Measurements from ENCODE around the gene MRPL10. TPM values are rescaled to one million over a fixed set of nuclear protein-coding genes. Genes with fewer than 3 reads are reported as not detected.
"Not testable (repeated sequence)": the region's sequence is repeated elsewhere in the genome, so short reads cannot be mapped to it uniquely, and the experiment has no call there.

Gene MRPL10
- total and polyA plus RNA-seq, 10 of the 15 experiments (the other 5 are each of a cell fraction or from before 2014, with no cell fraction given) = 18.9 to 61.9 (median 47.3) TPM

- TF ChIP-seq SREBF1 (IDR thresholded peaks at IDR 0.05; ENCODE audit: low read length) = no peak
Observed at GRCh38 chr17:47774331-47774730, 57.0 kb downstream of the MRPL10 start (continued).

- H3K79me2 ChIP-seq (ENCODE audit: control insufficient read depth, insufficient read depth, low read length); POLR2A ChIA-PET; BruUV-seq (replicated peaks); ATAC-seq; H4K20me1 ChIP-seq (ENCODE audit: control insufficient read depth, insufficient read depth); intact Hi-C loops (cut with micrococcal nuclease; ENCODE audit: unreplicated experiment); H3K4me3 ChIP-seq; H2AFZ ChIP-seq (ENCODE audit: control insufficient read depth, low read depth, low read length); DNase-seq (ENCODE audit: low read depth, low spot score); H3K27me3 ChIP-seq (replicated peaks in 1 of 2; ENCODE audit: control insufficient read depth in 2 of 2, insufficient read depth in 2 of 2, low read length in 1 of 2); H3K36me3 ChIP-seq (ENCODE audit: control insufficient read depth in 2 of 2, insufficient read depth in 2 of 2, low read length in 1 of 2); H3K27ac ChIP-seq (ENCODE audit: control insufficient read depth, insufficient read depth); H3K9me3 ChIP-seq (replicated peaks; ENCODE audit: control insufficient read depth, insufficient read depth, low read length); in situ Hi-C loops (cut with MboI); FAIRE-seq; H3K9ac ChIP-seq (ENCODE audit: control insufficient read depth, insufficient read depth, low read length); H3K4me1 ChIP-seq (ENCODE audit: control insufficient read depth, insufficient read depth, low read length); H3K4me2 ChIP-seq (ENCODE audit: control insufficient read depth, insufficient read depth): not testable (repeated sequence)
- ChIA-PET CTCF (interaction anchor here (0.7 to 1.3 kb wide), 3 partner anchors 25 to 72 kb away, joined by 3 to 4 read pairs (median 3); no protein-coding TSS in a partner anchor), SMC1A (ENCODE audit: uncharacterized antibody, unreplicated experiment) (interaction anchor here (1.2 kb wide), 1 partner anchor 71 kb away, joined by 3 read pairs; no protein-coding TSS in a partner anchor), RAD21 (ENCODE audit: unreplicated experiment) (interaction anchor here (1.2 to 1.6 kb wide), 2 partner anchors 55 to 74 kb away, joined by 3 read pairs; no protein-coding TSS in a partner anchor)
- 9% methylated on average over 4 of the region's 9 CpGs for WGBS (ENCODE audit: insufficient coverage, insufficient replicate concordance, low lambda C conversion rate, missing lambda C conversion rate)
Observed at GRCh38 chr17:47773649-47774048, 57.7 kb downstream of the MRPL10 start.

Other genes with a start within 250 kb of the MRPL10 start
Only the 7 nearest of the 13 such genes appear.
- 7.9 and 8.4 TPM in 2 replicates for gene TBX21, start 98.3 kb downstream of the MRPL10 start, total RNA-seq (2014; rRNA removed)
- 3.2 and 4.1 TPM in 2 replicates for gene TBX21, start 98.3 kb downstream of the MRPL10 start, total RNA-seq (2014; rRNA removed; fragmentation: Illumina TruSeq; extraction: Trizol)
- 8.3 and 9.5 TPM in 2 replicates for gene TBX21, start 98.3 kb downstream of the MRPL10 start, total RNA-seq (2021)
- gene TBX21, start 98.3 kb downstream of the MRPL10 start, polyA plus RNA-seq (2011; rRNA removed) = 8.6 and 9.6 TPM in 2 replicates
- 4.8 and 6.0 TPM in 2 replicates for gene TBX21, start 98.3 kb downstream of the MRPL10 start, polyA plus RNA-seq (2014; fragmentation: Illumina TruSeq; extraction: Trizol)
- 1 to 10 TPM in 1 of 2 experiments, under 1 TPM in 1; 0.63 to 1.8 TPM for gene TBX21, start 98.3 kb downstream of the MRPL10 start, polyA plus RNA-seq (2014; fragmentation: Nextera tagmentation; extraction: Ambion mirVana)
- 6.0 and 6.3 TPM in 2 replicates for gene TBX21, start 98.3 kb downstream of the MRPL10 start, polyA plus RNA-seq (2014; rRNA removed)
- gene TBX21, start 98.3 kb downstream of the MRPL10 start, polyA plus RNA-seq (2016; fragmentation: Nextera tagmentation; extraction: Ambion mirVana) = 1 to 10 TPM; 1.6 to 1.7 TPM
- 8.4 and 9.9 TPM in 2 replicates for gene OSBPL7, start 9.7 kb downstream of the MRPL10 start, total RNA-seq (2014; rRNA removed)
- 4.0 and 5.7 TPM in 2 replicates for gene OSBPL7, start 9.7 kb downstream of the MRPL10 start, total RNA-seq (2014; rRNA removed; fragmentation: Illumina TruSeq; extraction: Trizol)
- 14.2 and 16.1 TPM in 2 replicates for gene OSBPL7, start 9.7 kb downstream of the MRPL10 start, total RNA-seq (2021)
- 4.7 and 9.9 TPM in 2 replicates for gene OSBPL7, start 9.7 kb downstream of the MRPL10 start, polyA plus RNA-seq (2011; rRNA removed)
- 2.4 and 5.3 TPM in 2 replicates for gene OSBPL7, start 9.7 kb downstream of the MRPL10 start, polyA plus RNA-seq (2014; fragmentation: Illumina TruSeq; extraction: Trizol)
- under 1 TPM; 0.50 to 0.82 TPM for gene OSBPL7, start 9.7 kb downstream of the MRPL10 start, polyA plus RNA-seq (2014; fragmentation: Nextera tagmentation; extraction: Ambion mirVana)
- 14.0 and 18.4 TPM in 2 replicates for gene OSBPL7, start 9.7 kb downstream of the MRPL10 start, polyA plus RNA-seq (2014; rRNA removed)
- 1 to 10 TPM; 6.3 to 7.2 TPM for gene OSBPL7, start 9.7 kb downstream of the MRPL10 start, polyA plus RNA-seq (2016; fragmentation: Nextera tagmentation; extraction: Ambion mirVana)
- 0.16 and 0.23 TPM in 2 replicates for gene LRRC46, start 129 bp upstream of the MRPL10 start, total RNA-seq (2014; rRNA removed)
- gene LRRC46, start 129 bp upstream of the MRPL10 start, total RNA-seq (2014; rRNA removed; fragmentation: Illumina TruSeq; extraction: Trizol) = 0.22 and 0.37 TPM in 2 replicates
- gene LRRC46, start 129 bp upstream of the MRPL10 start, total RNA-seq (2021) = 0.38 and 0.53 TPM in 2 replicates
- 0.35 and 0.39 TPM in 2 replicates for gene LRRC46, start 129 bp upstream of the MRPL10 start, polyA plus RNA-seq (2011; rRNA removed)
- 1.0 and 2.8 TPM in 2 replicates for gene LRRC46, start 129 bp upstream of the MRPL10 start, polyA plus RNA-seq (2014; fragmentation: Illumina TruSeq; extraction: Trizol)
- under 1 TPM in 1 of 2 experiments, not detected in 1; 0.15 TPM for gene LRRC46, start 129 bp upstream of the MRPL10 start, polyA plus RNA-seq (2014; fragmentation: Nextera tagmentation; extraction: Ambion mirVana)
- 0.29 and 0.72 TPM in 2 replicates for gene LRRC46, start 129 bp upstream of the MRPL10 start, polyA plus RNA-seq (2014; rRNA removed)
- 1 to 10 TPM; 1.7 to 1.8 TPM for gene LRRC46, start 129 bp upstream of the MRPL10 start, polyA plus RNA-seq (2016; fragmentation: Nextera tagmentation; extraction: Ambion mirVana)
- 33.3 and 39.3 TPM in 2 replicates for gene SCRN2, start 9.7 kb upstream of the MRPL10 start, total RNA-seq (2014; rRNA removed)
- gene SCRN2, start 9.7 kb upstream of the MRPL10 start, total RNA-seq (2014; rRNA removed; fragmentation: Illumina TruSeq; extraction: Trizol) = 13.5 TPM in 2 replicates
- 28.9 and 30.5 TPM in 2 replicates for gene SCRN2, start 9.7 kb upstream of the MRPL10 start, total RNA-seq (2021)
- 9.7 and 15.4 TPM in 2 replicates for gene SCRN2, start 9.7 kb upstream of the MRPL10 start, polyA plus RNA-seq (2011; rRNA removed)
- gene SCRN2, start 9.7 kb upstream of the MRPL10 start, polyA plus RNA-seq (2014; fragmentation: Illumina TruSeq; extraction: Trizol) = 3.0 and 10.8 TPM in 2 replicates
- gene SCRN2, start 9.7 kb upstream of the MRPL10 start, polyA plus RNA-seq (2014; fragmentation: Nextera tagmentation; extraction: Ambion mirVana) = 1 to 10 TPM in 1 of 2 experiments, under 1 TPM in 1; 0.34 to 1.9 TPM
- gene SCRN2, start 9.7 kb upstream of the MRPL10 start, polyA plus RNA-seq (2014; rRNA removed) = 32.7 and 33.4 TPM in 2 replicates
- gene SCRN2, start 9.7 kb upstream of the MRPL10 start, polyA plus RNA-seq (2016; fragmentation: Nextera tagmentation; extraction: Ambion mirVana) = 10 to 100 TPM; 24.8 to 29.9 TPM
- gene SP6, start 19.6 kb upstream of the MRPL10 start, total RNA-seq (2014; rRNA removed) = not detected in 2 replicates
- gene SP6, start 19.6 kb upstream of the MRPL10 start, total RNA-seq (2014; rRNA removed; fragmentation: Illumina TruSeq; extraction: Trizol) = 0.05 TPM in 1 of 2 replicates, not detected in the other
- 0.05 TPM in 1 of 2 replicates, not detected in the other for gene SP6, start 19.6 kb upstream of the MRPL10 start, total RNA-seq (2021)
- gene SP6, start 19.6 kb upstream of the MRPL10 start, polyA plus RNA-seq (2011; rRNA removed) = 0.03 and 0.05 TPM in 2 replicates
- gene SP6, start 19.6 kb upstream of the MRPL10 start, polyA plus RNA-seq (2014; fragmentation: Illumina TruSeq; extraction: Trizol) = not detected in 2 replicates
- not detected for gene SP6, start 19.6 kb upstream of the MRPL10 start, polyA plus RNA-seq (2014; fragmentation: Nextera tagmentation; extraction: Ambion mirVana)
- gene SP6, start 19.6 kb upstream of the MRPL10 start, polyA plus RNA-seq (2014; rRNA removed) = 0.06 TPM in 1 of 2 replicates, not detected in the other
- gene SP6, start 19.6 kb upstream of the MRPL10 start, polyA plus RNA-seq (2016; fragmentation: Nextera tagmentation; extraction: Ambion mirVana) = under 1 TPM in 1 of 2 experiments, not detected in 1; 0.15 TPM
- gene SP2, start 64.7 kb upstream of the MRPL10 start, total RNA-seq (2014; rRNA removed) = 1.8 and 2.1 TPM in 2 replicates
- 1.6 TPM in 2 replicates for gene SP2, start 64.7 kb upstream of the MRPL10 start, total RNA-seq (2014; rRNA removed; fragmentation: Illumina TruSeq; extraction: Trizol)
- gene SP2, start 64.7 kb upstream of the MRPL10 start, total RNA-seq (2021) = 16.8 and 17.9 TPM in 2 replicates
- gene SP2, start 64.7 kb upstream of the MRPL10 start, polyA plus RNA-seq (2011; rRNA removed) = 1.1 and 2.3 TPM in 2 replicates
- gene SP2, start 64.7 kb upstream of the MRPL10 start, polyA plus RNA-seq (2014; fragmentation: Illumina TruSeq; extraction: Trizol) = 12.9 and 19.1 TPM in 2 replicates
- 1 to 10 TPM; 1.2 to 1.9 TPM for gene SP2, start 64.7 kb upstream of the MRPL10 start, polyA plus RNA-seq (2014; fragmentation: Nextera tagmentation; extraction: Ambion mirVana)
- gene SP2, start 64.7 kb upstream of the MRPL10 start, polyA plus RNA-seq (2014; rRNA removed) = 7.3 and 10.4 TPM in 2 replicates
- 10 to 100 TPM; 17.6 to 18.0 TPM for gene SP2, start 64.7 kb upstream of the MRPL10 start, polyA plus RNA-seq (2016; fragmentation: Nextera tagmentation; extraction: Ambion mirVana)
- 43.4 and 45.9 TPM in 2 replicates for gene PNPO, start 110.0 kb upstream of the MRPL10 start, total RNA-seq (2014; rRNA removed)
- gene PNPO, start 110.0 kb upstream of the MRPL10 start, total RNA-seq (2014; rRNA removed; fragmentation: Illumina TruSeq; extraction: Trizol) = 33.6 and 34.5 TPM in 2 replicates
- 47.9 and 52.6 TPM in 2 replicates for gene PNPO, start 110.0 kb upstream of the MRPL10 start, total RNA-seq (2021)
- 22.1 and 30.1 TPM in 2 replicates for gene PNPO, start 110.0 kb upstream of the MRPL10 start, polyA plus RNA-seq (2011; rRNA removed)
- gene PNPO, start 110.0 kb upstream of the MRPL10 start, polyA plus RNA-seq (2014; fragmentation: Illumina TruSeq; extraction: Trizol) = 40.1 and 41.3 TPM in 2 replicates
- 10 to 100 TPM; 13.9 to 32.3 TPM for gene PNPO, start 110.0 kb upstream of the MRPL10 start, polyA plus RNA-seq (2014; fragmentation: Nextera tagmentation; extraction: Ambion mirVana)
- 32.9 and 34.1 TPM in 2 replicates for gene PNPO, start 110.0 kb upstream of the MRPL10 start, polyA plus RNA-seq (2014; rRNA removed)
- 10 to 100 TPM; 40.2 to 42.1 TPM for gene PNPO, start 110.0 kb upstream of the MRPL10 start, polyA plus RNA-seq (2016; fragmentation: Nextera tagmentation; extraction: Ambion mirVana)